ENCODE results near the gene PNPLA5.
"Not testable (repeated sequence)": the region's sequence is repeated elsewhere in the genome, so short reads cannot be mapped to it uniquely, and the experiment has no call there.

The PNPLA5 gene

GRCh38 chr22:43880541-43880991, 11.2 kb downstream of the PNPLA5 start:
- no peak for DNase-seq

DNA sequence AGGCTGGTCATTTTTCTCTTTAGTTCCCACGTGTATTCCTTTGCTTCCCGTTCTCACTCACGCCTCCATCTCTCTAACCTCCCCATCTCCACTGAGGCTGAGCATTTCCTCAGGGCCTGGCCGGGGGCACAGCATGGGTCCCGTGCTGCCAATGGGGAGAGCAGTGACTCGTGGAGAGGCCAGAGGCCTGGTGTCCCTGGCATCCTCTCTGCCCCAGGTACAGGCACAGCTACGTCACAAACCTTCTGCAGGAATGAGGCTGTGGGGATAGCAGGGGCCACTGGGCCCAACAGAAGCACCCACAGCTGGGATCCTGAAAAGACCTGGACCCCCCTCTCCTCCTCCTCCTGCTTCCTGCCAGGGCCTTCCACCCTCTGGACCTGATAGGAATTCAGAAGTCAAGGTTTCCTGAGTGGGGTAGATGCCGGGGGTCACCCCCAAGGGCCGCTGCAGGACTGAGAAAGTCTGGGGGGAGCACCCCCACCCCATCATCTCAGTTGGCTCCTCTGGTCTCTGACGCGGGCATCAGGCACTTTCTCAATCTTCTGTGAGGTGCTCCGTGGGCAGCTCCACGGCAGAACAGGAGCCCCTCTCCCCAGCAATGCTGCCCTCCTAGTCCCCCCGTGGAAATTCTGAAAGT, 11.8 kb downstream of the PNPLA5 start:
- no peak for DNase-seq

DNA sequence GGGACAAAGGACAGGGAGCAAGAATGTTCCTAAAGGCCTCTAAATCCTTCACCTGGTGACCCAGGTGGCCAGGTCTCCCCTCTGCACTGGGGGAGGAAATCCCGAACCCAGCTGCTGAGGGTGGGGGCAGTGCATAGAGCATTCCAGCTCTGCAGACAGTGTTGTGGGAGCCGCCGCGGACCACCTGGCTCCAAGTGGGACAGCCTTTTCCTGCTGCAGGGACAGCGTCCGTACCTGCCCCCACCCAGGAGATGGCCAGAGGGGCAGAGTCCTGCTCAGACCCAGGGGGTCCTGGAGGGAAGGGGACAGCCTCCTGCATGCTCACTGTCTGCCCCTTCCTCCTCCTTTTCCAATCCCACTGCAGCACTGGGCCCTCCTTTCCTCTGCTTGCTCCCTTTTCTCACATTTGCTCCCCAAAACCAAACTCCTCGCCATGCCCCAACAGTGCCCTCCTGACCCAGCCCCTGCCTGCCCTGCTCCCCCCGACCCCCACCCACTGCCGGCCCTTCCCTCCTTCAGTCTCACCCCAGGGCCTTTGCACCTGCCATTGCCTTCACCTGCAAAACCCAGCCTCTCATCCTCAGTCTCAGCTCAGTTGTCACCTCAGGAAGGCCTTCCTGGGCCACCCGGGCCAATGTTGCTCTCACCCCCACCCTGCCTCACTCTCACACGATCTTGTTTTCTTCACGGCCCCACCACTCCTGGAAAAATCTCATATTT, 12.8 kb downstream of the PNPLA5 start:
- DNase-seq = no peak

DNA sequence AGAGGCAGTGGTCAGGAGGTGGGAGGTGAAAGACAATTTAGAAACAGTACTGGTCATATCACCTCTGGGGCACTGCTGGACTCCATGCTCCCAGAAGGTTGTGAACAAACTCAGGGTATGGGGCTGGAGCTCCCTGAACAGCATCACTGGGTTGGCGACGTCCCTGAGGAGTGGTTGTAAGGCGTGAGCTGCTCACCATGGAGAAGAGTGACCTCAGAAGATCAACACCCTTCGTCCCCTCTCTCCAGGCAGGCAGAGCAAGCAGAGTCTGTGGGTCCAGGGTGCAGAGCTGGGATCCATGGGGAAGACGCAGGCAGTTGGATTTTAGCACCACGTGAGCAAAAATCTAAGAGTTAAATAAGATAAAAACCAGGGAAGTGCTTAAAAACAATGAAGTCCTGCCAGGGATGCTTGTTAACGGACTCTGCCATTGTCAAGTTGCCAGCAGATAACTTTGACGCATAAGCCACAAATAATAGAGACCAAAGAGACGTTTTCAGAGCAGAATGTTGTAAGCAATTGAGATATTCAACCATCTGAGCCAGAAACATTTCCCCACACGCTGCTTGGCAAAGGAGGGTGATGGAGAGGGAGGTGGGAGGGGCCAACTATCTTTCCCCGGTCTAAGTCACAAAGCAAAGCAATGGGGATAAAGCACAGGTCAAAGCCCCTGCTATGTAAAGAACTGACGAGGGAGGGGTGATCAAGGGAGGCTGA, 13.6 kb downstream of the PNPLA5 start:
- no peak for DNase-seq

GRCh38 chr22:43876866-43877509, 14.8 kb downstream of the PNPLA5 start:
- no peak for DNase-seq

DNA sequence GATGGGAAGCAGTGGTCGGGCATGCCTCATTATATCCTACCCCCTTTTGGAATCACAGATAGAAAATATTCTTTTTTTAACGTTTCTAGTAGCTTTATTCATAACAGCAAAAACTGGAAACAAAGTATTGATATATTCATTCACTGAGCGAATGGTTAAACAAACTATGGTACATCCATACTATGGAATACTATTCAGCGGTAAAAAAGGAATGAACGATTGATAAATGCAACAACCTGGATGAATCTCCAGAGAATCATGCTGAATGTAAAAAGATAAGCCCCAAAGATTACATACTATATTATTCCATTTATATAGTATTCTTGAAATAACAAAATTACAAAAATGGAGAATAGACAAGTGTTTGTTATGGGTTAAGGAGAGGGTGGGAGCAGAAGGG, 22.0 kb downstream of the PNPLA5 start:
- DNase-seq = no peak

- DNase-seq = not testable (repeated sequence)
These were observed 22.8 kb downstream of the PNPLA5 start for GRCh38 chr22:43869001-43869400.

DNA sequence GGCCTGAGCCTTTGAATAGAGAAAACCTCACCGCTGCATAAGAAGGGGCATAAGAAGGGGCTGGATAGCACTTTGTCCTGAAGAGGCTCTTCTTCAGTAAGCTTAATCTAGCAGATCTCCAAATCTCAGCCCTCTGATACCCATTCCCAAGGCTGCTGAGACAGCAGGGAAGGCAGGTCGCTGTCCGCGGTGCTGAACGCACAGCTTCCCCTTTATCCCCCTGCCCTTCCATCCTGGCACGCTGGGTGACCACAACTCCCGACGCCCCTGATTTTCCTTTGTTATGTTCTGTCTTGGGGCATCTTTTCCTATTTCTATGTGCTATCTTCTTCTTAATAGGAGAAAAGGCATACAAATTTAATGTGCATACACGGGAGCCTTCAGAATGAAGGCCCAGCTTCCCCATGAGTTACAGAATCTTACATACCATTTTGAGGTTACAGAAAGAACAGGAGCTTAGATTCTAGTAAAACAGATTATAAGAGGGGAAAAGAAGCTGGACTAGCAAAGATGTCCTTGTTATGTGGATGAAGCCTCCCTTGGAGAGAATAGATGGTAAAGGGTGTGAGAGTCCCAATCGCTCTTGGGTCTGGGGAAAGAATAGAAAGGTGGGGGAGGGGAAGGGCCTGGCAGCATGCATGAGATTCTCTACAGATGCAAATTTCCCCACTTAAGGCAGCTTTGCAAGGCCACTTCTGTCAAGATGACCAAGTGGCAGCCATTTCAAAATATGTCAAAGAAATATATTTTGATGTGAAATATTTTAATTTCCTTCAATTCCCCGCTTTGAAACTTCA, 23.8 kb downstream of the PNPLA5 start:
- peak; percentile 32 for DNase-seq

GRCh38 chr22:43862882-43863202, 29.0 kb downstream of the PNPLA5 start:
- DNase-seq = no peak

DNA sequence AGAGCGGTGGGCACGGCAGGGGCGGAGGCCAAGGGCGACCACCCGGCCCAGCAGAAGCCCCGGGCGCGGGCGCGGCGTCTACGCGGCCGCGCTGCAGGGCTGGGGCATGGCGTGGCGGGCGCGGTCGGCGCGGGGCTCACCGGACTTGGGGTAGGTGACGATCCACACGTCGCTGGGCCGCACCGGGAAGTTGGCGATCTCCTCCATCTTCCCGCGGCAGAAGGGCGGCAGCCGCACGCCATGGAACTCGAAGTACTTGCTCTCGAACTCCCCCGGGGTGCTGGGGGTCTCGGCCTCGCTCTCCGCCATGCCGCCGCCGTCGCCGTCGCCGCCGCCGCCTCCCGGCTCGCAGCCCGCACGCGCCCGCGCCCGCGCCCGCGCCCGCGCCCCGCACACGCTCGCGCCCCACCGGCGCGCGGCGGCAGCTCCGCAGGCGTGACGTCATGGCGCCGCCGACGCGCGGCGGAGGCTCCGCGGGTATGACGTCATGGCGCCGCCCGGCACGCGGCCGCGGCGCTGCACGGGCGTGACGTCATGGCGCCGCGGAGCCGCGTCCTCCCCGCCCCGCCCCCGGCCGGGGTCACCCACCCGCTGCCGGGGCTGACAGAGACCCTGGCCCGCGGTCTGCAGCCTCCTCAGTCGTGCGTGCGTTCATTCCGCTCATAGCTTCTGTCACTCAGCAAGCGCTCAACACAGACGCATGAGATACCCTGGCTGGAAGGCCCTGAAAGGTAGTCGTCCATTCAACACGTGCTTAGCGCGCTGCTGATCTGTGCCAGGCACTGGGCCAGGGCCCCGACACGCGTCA, 29.5 kb downstream of the PNPLA5 start, which contains the start of gene SULT4A1:
Gene SULT4A1, minus strand, starts transcription at position 440 of the 808 bp plus-strand sequence. Its CDS starts 131 bp downstream, at position 309.
- DNase-seq = no peak

DNA sequence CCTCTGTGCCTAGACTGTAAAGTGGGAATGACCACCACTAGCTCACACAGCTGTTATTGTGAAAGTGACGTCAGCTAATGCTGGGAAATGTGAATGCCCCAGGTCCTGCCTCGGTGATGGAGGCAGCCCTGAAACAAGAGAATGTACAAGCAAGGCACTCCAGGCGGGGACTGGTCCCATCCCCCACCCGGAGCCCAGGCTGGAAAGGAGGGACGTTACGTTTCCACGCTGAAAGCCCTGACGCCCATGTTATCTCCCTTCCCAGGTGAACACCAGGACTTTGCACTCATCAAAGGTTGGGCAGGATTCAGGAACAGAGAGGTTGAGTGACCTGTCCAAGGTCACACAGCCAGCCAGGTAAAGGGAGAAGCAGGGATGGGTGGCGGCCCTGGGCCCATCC, 30.3 kb downstream of the PNPLA5 start:
- no peak for DNase-seq

DNA sequence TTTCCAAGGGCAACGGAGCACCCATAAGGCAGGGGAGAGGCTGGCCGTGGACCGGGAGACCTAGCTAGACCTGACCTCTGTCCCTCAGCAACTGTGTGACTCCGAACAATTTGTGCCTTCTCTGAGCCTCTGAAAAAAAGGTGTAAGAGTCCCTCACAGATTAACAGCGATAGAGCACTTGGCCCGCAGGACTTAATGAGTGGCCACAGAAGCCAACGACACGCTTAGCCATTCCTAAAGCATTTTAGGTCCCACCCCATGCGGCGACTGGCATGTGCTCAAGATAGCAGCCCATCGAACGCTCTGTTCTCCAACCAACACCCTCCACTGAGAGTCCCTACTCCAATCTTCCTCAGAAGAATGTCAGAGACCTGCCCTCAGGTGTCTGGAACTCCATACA, 31.0 kb downstream of the PNPLA5 start:
- DNase-seq = no peak

- no peak for DNase-seq
These were observed 31.7 kb downstream of the PNPLA5 start for GRCh38 chr22:43860126-43860525.

GRCh38 chr22:43859621-43860020, 32.2 kb downstream of the PNPLA5 start:
- no peak for DNase-seq

DNA sequence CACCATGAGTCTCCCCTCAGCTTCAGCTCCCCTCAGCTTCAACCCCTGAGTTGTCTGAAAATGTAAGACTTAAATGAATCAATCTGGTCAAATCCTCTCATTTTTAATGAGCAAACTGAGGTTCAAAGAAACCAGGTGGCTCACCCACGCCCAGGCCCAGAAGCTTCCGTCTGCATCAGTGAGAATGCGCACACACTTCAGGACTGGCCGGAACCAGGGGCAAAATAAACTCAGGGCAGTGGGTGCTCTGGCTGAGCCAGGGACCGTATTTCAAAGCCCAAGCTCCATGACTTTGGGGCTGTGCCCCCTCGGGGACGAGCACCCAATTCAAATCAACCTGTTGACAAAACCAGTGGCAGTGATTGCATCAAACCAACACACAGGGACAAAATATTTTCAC, 32.6 kb downstream of the PNPLA5 start:
- DNase-seq = no peak

DNA sequence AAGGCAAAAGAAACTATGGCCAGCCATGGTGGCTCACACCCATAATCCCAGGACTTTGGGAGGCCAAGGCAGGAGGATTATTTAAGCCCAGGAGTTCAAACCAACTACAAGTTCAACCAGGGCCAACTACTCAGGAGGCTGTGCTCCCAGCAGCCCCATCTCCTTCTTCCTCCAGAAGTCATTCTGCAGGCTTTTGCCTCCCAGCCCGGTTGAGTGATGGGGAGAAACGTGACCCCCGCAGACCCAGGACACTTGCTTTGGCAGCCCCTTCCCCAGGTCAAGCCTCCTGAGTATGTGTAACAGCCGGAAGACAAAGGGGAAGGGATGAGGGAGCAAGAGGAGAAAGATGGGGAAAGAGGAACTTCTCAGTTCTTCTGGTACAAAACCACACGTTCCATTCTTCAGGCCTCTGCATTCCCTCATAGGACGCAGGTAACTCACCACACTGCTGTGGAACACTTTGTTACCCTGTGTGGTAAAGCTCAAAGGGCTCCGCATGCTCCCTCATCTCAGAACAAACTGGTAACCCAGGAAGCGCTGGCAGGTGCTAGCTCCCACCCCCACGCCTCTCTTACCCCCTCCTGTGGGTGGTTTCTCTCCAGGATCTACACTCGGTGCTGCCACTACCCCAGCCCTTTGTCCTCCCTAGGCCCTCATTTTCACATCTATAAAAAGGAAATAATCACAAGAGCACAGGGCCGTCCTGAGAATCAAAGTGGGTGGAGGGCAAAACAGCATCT, 33.5 kb downstream of the PNPLA5 start:
- DNase-seq = no peak

GRCh38 chr22:43857367-43857766, 34.4 kb downstream of the PNPLA5 start:
- DNase-seq = no peak

DNA sequence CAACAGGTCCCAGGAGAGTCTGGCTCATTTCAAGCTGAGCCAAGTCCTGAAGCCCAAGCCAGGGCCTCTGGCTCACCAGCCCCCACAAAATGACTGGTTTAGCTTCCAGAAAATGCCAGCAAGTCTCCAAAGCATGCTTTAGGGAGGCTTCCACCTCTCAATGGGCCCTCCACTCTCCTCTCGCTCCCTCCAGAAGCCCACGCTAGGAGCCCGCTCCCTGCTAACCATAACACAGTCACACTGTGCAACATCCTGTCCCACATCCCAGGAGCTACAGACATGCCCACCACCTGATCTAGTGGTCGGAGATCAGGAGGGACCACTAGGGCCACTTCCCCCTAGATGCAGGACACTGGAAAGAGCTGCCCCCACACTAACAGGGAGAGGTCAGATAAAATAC, 36.4 kb downstream of the PNPLA5 start:
- DNase-seq = no peak

DNA sequence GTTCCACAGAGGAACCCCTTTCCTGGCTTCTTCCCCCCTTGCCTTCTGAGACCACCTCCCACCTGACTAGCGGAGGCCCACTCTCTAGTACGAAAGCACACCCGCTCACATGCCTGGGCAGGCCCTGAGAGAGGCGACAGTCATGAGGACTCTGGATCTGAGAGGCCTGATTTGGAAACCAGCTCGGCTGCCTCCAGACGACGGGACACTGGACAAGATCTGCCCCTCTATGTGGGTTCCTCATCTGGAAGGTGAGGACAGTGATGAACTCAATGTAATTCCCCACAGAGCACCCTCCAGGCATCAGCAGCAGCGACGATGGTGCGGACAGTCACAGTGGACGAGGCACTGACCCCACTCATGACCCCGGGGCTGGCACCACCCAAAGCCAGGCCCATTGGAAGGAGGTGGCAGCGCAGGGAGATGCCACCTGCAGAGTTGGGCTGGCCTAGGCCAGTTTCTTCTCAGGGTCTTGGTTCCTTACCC, 37.0 kb downstream of the PNPLA5 start:
- no peak for DNase-seq

- no peak for DNase-seq
These were observed 37.6 kb downstream of the PNPLA5 start for GRCh38 chr22:43854121-43854785.
